WTC11 (cell line): ENCODE results near the gene TAOK2. TPM values are rescaled to one million over a fixed set of nuclear protein-coding genes. Genes with fewer than 3 reads are reported as not detected.

Experiments used
- ATAC-seq: fragments of 200-7000 bp; cut with Tn5 transposase; 2 replicates; pipeline ENCODE4 v1.10.0; 2021; ENCODE audit warnings: mild to moderate bottlenecking, moderate library complexity
- CTCF ChIA-PET: fragments of 300-600 bp; sonication (Branson Sonifier 250); formaldehyde crosslinking; loops from one replicate; lab custom pipeline; 2021; ENCODE audit warnings: antibody characterized with exemption; lab: Charles Lee
- POLR2A ChIA-PET: fragments of 350-600 bp; sonication (Branson Sonifier 250); formaldehyde crosslinking; loops from one replicate; lab custom pipeline; 2021; ENCODE audit warnings: antibody characterized with exemption; lab: Charles Lee
- DNase-seq: peaks from one replicate; pipeline ENCODE4 v3.0.0; 2021; ENCODE audit warnings: low spot score
- H3K27ac Mint-ChIP-seq: 2 replicates; pipeline ENCODE4 v1.8.0; 2021; ENCODE audit warnings: mixed read lengths
- H3K27me3 Mint-ChIP-seq: 2 replicates; pipeline ENCODE4 v1.8.0; 2021; ENCODE audit warnings: low read depth, mild to moderate bottlenecking, moderate library complexity, mixed read lengths
- H3K36me3 Mint-ChIP-seq: 2 replicates; pipeline ENCODE4 v1.8.0; 2021; ENCODE audit warnings: mixed read lengths
- H3K4me1 Mint-ChIP-seq: 2 replicates; pipeline ENCODE4 v1.8.0; 2022; ENCODE audit warnings: mixed read lengths
- H3K4me3 Mint-ChIP-seq: 2 replicates; pipeline ENCODE4 v1.8.0; 2021; ENCODE audit warnings: mild to moderate bottlenecking, moderate library complexity, mixed read lengths
- H3K9me3 Mint-ChIP-seq: 2 replicates; pipeline ENCODE4 v1.8.0; 2021; ENCODE audit warnings: mixed read lengths
- ATF1 ChIP-seq: sonication (generic); formaldehyde crosslinking; IDR thresholded peaks from 2 replicates; pipeline ENCODE4 v1.8.1; 2023; ENCODE audit warnings: mild to moderate bottlenecking, moderate library complexity, missing genetic modification reagents
- CBFB ChIP-seq: sonication (generic); formaldehyde crosslinking; IDR thresholded peaks from 2 replicates; pipeline ENCODE4 v1.8.1; 2022; ENCODE audit warnings: mild to moderate bottlenecking, low read depth, missing genetic modification reagents
- JUN ChIP-seq: sonication (generic); formaldehyde crosslinking; IDR thresholded peaks from 2 replicates; pipeline ENCODE4 v1.8.0; 2023; ENCODE audit warnings: mild to moderate bottlenecking, missing genetic modification reagents
- NR1H2 ChIP-seq: sonication (generic); formaldehyde crosslinking; IDR thresholded peaks from 2 replicates; pipeline ENCODE4 v1.9.0; 2021; ENCODE audit warnings: mild to moderate bottlenecking, moderate library complexity, missing genetic modification reagents
- OVOL2 ChIP-seq: fragments of 250-450 bp; sonication (Bioruptor Pico); IDR thresholded peaks from 2 replicates; pipeline ENCODE4 v1.9.0; 2021; ENCODE audit warnings: mild to moderate bottlenecking, borderline replicate concordance
- PREB ChIP-seq: sonication (generic); formaldehyde crosslinking; IDR thresholded peaks from 2 replicates; pipeline ENCODE4 v1.8.1; 2022; ENCODE audit warnings: mild to moderate bottlenecking, missing genetic modification reagents, moderate library complexity, borderline replicate concordance
- SP1 ChIP-seq: sonication (generic); formaldehyde crosslinking; conservative IDR thresholded peaks from 2 replicates; pipeline ENCODE4 v1.8.1; 2022; ENCODE audit warnings: missing genetic modification reagents
- TEAD4 ChIP-seq: sonication (generic); formaldehyde crosslinking; IDR thresholded peaks from 2 replicates; pipeline ENCODE4 v1.8.0; 2022; ENCODE audit warnings: mild to moderate bottlenecking, missing genetic modification reagents
- ZNF121 ChIP-seq: sonication (generic); formaldehyde crosslinking; IDR thresholded peaks from 2 replicates; pipeline ENCODE4 v1.8.0; 2023; ENCODE audit warnings: missing genetic modification reagents
- ZNF138 ChIP-seq: sonication (generic); formaldehyde crosslinking; conservative IDR thresholded peaks from 2 replicates; pipeline ENCODE4 v1.8.1; 2022; ENCODE audit warnings: mild to moderate bottlenecking, moderate library complexity, missing genetic modification reagents
- ZNF219 ChIP-seq: sonication (generic); formaldehyde crosslinking; IDR thresholded peaks from 2 replicates; pipeline ENCODE4 v1.8.0; 2023; ENCODE audit warnings: missing genetic modification reagents, mild to moderate bottlenecking, borderline replicate concordance
- ZNF317 ChIP-seq: sonication (generic); formaldehyde crosslinking; IDR thresholded peaks from 2 replicates; pipeline ENCODE4 v1.8.1; 2023; ENCODE audit warnings: low read depth, mild to moderate bottlenecking, moderate library complexity, missing genetic modification reagents, borderline replicate concordance
- total RNA-seq: library from RNA; stranded (reverse); gene quantifications from 3 replicates; pipeline ENCODE4 v1.2.3, GENCODE V29; 2021
- TF ChIP-seq, protein P1 (sequence below): sonication (generic); formaldehyde crosslinking; IDR thresholded peaks from 2 replicates; pipeline ENCODE4 v1.8.0; 2022; ENCODE audit warnings: mild to moderate bottlenecking, missing genetic modification reagents
- TF ChIP-seq, protein P2 (sequence below): sonication (generic); formaldehyde crosslinking; IDR thresholded peaks from 2 replicates; pipeline ENCODE4 v1.8.0; 2023; ENCODE audit warnings: missing genetic modification reagents
- TF ChIP-seq, protein P3 (sequence below): sonication (generic); formaldehyde crosslinking; conservative IDR thresholded peaks from 2 replicates; pipeline ENCODE4 v1.8.1; 2023; ENCODE audit warnings: mild to moderate bottlenecking, low read depth, missing genetic modification reagents, moderate library complexity
- TF ChIP-seq, protein P4 (sequence below): sonication (generic); formaldehyde crosslinking; IDR thresholded peaks from 2 replicates; pipeline ENCODE4 v1.8.1; 2023; ENCODE audit warnings: mild to moderate bottlenecking, moderate library complexity, missing genetic modification reagents
- TF ChIP-seq, protein P5 (sequence below): sonication (generic); formaldehyde crosslinking; IDR thresholded peaks from 2 replicates; pipeline ENCODE4 v1.8.1; 2022; ENCODE audit warnings: low read depth, mild to moderate bottlenecking, moderate library complexity, missing genetic modification reagents, borderline replicate concordance
- TF ChIP-seq, protein P6 (sequence below): sonication (generic); formaldehyde crosslinking; IDR thresholded peaks from 2 replicates; pipeline ENCODE4 v1.8.0; 2023; ENCODE audit warnings: mild to moderate bottlenecking, missing genetic modification reagents
- TF ChIP-seq, protein P7 (sequence below): sonication (generic); formaldehyde crosslinking; IDR thresholded peaks from 2 replicates; pipeline ENCODE4 v1.8.1; 2023; ENCODE audit warnings: mild to moderate bottlenecking, missing genetic modification reagents

Gene TAOK2
- total RNA-seq, 1 experiment from 2014 or later: 42.4 TPM

- H3K9me3 Mint-ChIP-seq: no peaks in the 10 kb centered on the region
- no peak overlapping the region for H3K27ac Mint-ChIP-seq
- no peaks in the 10 kb centered on the region for H3K27me3 Mint-ChIP-seq
- DNase-seq (no peak), ATAC-seq (no peak)
- H3K36me3 Mint-ChIP-seq: peaks cover 68% of the 10 kb centered on the region
- POLR2A ChIA-PET: no interaction called here
- H3K4me1 Mint-ChIP-seq: no peaks in the 10 kb centered on the region
- H3K4me3 Mint-ChIP-seq: no peak overlapping the region
- TF ChIP-seq, protein P1, sequence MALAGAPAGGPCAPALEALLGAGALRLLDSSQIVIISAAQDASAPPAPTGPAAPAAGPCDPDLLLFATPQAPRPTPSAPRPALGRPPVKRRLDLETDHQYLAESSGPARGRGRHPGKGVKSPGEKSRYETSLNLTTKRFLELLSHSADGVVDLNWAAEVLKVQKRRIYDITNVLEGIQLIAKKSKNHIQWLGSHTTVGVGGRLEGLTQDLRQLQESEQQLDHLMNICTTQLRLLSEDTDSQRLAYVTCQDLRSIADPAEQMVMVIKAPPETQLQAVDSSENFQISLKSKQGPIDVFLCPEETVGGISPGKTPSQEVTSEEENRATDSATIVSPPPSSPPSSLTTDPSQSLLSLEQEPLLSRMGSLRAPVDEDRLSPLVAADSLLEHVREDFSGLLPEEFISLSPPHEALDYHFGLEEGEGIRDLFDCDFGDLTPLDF: no peak
- TF ChIP-seq, protein P2, sequence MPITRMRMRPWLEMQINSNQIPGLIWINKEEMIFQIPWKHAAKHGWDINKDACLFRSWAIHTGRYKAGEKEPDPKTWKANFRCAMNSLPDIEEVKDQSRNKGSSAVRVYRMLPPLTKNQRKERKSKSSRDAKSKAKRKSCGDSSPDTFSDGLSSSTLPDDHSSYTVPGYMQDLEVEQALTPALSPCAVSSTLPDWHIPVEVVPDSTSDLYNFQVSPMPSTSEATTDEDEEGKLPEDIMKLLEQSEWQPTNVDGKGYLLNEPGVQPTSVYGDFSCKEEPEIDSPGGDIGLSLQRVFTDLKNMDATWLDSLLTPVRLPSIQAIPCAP (CRISPR knock-in tag): no peak
- TF ChIP-seq, protein P3, sequence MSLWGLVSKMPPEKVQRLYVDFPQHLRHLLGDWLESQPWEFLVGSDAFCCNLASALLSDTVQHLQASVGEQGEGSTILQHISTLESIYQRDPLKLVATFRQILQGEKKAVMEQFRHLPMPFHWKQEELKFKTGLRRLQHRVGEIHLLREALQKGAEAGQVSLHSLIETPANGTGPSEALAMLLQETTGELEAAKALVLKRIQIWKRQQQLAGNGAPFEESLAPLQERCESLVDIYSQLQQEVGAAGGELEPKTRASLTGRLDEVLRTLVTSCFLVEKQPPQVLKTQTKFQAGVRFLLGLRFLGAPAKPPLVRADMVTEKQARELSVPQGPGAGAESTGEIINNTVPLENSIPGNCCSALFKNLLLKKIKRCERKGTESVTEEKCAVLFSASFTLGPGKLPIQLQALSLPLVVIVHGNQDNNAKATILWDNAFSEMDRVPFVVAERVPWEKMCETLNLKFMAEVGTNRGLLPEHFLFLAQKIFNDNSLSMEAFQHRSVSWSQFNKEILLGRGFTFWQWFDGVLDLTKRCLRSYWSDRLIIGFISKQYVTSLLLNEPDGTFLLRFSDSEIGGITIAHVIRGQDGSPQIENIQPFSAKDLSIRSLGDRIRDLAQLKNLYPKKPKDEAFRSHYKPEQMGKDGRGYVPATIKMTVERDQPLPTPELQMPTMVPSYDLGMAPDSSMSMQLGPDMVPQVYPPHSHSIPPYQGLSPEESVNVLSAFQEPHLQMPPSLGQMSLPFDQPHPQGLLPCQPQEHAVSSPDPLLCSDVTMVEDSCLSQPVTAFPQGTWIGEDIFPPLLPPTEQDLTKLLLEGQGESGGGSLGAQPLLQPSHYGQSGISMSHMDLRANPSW (CRISPR knock-in tag): no peak
- no peak for TF ChIP-seq ZNF121 (CRISPR knock-in tag)
- no peak for TF ChIP-seq TEAD4 (CRISPR knock-in tag)
- TF ChIP-seq CBFB (CRISPR knock-in tag): no peak
- TF ChIP-seq, protein P4, sequence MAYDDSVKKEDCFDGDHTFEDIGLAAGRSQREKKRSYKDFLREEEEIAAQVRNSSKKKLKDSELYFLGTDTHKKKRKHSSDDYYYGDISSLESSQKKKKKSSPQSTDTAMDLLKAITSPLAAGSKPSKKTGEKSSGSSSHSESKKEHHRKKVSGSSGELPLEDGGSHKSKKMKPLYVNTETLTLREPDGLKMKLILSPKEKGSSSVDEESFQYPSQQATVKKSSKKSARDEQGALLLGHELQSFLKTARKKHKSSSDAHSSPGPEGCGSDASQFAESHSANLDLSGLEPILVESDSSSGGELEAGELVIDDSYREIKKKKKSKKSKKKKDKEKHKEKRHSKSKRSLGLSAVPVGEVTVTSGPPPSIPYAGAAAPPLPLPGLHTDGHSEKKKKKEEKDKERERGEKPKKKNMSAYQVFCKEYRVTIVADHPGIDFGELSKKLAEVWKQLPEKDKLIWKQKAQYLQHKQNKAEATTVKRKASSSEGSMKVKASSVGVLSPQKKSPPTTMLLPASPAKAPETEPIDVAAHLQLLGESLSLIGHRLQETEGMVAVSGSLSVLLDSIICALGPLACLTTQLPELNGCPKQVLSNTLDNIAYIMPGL (CRISPR knock-in tag): no peak
- no peak for TF ChIP-seq ZNF219 (CRISPR knock-in tag)
- TF ChIP-seq, protein P5, sequence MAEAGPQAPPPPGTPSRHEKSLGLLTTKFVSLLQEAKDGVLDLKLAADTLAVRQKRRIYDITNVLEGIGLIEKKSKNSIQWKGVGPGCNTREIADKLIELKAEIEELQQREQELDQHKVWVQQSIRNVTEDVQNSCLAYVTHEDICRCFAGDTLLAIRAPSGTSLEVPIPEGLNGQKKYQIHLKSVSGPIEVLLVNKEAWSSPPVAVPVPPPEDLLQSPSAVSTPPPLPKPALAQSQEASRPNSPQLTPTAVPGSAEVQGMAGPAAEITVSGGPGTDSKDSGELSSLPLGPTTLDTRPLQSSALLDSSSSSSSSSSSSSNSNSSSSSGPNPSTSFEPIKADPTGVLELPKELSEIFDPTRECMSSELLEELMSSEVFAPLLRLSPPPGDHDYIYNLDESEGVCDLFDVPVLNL (CRISPR knock-in tag): no peak
- TF ChIP-seq, protein P6, sequence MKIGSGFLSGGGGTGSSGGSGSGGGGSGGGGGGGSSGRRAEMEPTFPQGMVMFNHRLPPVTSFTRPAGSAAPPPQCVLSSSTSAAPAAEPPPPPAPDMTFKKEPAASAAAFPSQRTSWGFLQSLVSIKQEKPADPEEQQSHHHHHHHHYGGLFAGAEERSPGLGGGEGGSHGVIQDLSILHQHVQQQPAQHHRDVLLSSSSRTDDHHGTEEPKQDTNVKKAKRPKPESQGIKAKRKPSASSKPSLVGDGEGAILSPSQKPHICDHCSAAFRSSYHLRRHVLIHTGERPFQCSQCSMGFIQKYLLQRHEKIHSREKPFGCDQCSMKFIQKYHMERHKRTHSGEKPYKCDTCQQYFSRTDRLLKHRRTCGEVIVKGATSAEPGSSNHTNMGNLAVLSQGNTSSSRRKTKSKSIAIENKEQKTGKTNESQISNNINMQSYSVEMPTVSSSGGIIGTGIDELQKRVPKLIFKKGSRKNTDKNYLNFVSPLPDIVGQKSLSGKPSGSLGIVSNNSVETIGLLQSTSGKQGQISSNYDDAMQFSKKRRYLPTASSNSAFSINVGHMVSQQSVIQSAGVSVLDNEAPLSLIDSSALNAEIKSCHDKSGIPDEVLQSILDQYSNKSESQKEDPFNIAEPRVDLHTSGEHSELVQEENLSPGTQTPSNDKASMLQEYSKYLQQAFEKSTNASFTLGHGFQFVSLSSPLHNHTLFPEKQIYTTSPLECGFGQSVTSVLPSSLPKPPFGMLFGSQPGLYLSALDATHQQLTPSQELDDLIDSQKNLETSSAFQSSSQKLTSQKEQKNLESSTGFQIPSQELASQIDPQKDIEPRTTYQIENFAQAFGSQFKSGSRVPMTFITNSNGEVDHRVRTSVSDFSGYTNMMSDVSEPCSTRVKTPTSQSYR (CRISPR knock-in tag): no peak
- TF ChIP-seq PREB (CRISPR knock-in tag): no peak
- no peak for TF ChIP-seq JUN (CRISPR knock-in tag)
- CTCF ChIA-PET: no interaction called here
Measured at GRCh38 chr16:29984137-29984763, 10.6 kb downstream of the TAOK2 start.

DNA sequence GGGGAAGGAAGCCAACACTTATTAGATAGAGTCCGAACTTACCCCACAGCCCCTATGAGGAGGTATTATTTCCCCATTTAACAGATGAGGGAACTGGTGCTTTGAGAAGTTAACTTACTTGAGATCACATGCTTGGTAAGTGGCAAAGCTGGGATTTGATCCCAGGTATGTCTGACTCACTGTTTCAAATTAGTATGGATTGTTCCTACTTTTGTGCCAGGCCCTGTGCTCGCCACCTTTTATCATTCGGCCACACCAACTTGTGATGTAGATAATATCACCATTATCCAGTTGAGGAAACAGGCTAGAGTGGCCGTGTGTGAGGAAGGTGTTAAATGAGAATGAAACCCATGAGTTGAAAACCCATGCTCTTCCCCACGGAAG, 11.1 kb downstream of the TAOK2 start:
- Mint-ChIP-seq H3K27me3 (no peaks in the 10 kb centered on the region), H3K27ac (no peak overlapping the region), H3K36me3 (peaks cover 63% of the 10 kb centered on the region), H3K4me1 (no peaks in the 10 kb centered on the region), H3K4me3 (no peak overlapping the region), H3K9me3 (no peaks in the 10 kb centered on the region)
- DNase-seq (no peak), ATAC-seq (no peak)
- no peak for TF ChIP-seq SP1 (CRISPR knock-in tag)
- no peak for TF ChIP-seq NR1H2 (CRISPR knock-in tag)
- TF ChIP-seq, protein P7, sequence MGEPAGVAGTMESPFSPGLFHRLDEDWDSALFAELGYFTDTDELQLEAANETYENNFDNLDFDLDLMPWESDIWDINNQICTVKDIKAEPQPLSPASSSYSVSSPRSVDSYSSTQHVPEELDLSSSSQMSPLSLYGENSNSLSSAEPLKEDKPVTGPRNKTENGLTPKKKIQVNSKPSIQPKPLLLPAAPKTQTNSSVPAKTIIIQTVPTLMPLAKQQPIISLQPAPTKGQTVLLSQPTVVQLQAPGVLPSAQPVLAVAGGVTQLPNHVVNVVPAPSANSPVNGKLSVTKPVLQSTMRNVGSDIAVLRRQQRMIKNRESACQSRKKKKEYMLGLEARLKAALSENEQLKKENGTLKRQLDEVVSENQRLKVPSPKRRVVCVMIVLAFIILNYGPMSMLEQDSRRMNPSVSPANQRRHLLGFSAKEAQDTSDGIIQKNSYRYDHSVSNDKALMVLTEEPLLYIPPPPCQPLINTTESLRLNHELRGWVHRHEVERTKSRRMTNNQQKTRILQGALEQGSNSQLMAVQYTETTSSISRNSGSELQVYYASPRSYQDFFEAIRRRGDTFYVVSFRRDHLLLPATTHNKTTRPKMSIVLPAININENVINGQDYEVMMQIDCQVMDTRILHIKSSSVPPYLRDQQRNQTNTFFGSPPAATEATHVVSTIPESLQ (CRISPR knock-in tag): no peak
- no peak for TF ChIP-seq ZNF138
- no peak for TF ChIP-seq ATF1
- TF ChIP-seq OVOL2: no peak
- TF ChIP-seq ZNF317 (CRISPR knock-in tag): no peak
- ChIA-PET POLR2A (no interaction called here), CTCF (no interaction called here)
